Pancreas (tissue), 10 donors: ENCODE measurements around the gene VANGL1. TPM values are rescaled to one million over a fixed set of nuclear protein-coding genes. Genes with fewer than 3 reads are reported as not detected.

Experiments
- ATAC-seq, 4 donors: fragments of 200-7000 bp; cut with Tn5 transposase; one replicate each; pipeline versions ENCODE4 v1.8.0 to v1.9.1; 2020; ENCODE audit warnings: mild to moderate bottlenecking in 4 of 4, moderate library complexity in 4 of 4
- DNase-seq, 6 donors: peaks; one replicate each; pipeline ENCODE4 v3.0.0-alpha.2; 2020
- FAIRE-seq: peaks from 2 replicates; lab custom pipeline; 2012; peaks lifted over from hg19 to GRCh38; lab: Jason Lieb, UNC
- H3K27ac ChIP-seq, 4 donors: fragments of 200-600 bp; sonication (generic); 1 replicate in 3 of 4; 2 replicates in 1 of 4; pipeline versions ENCODE4 v1.5.0 to v1.8.0; 2020
- H3K27me3 ChIP-seq, 4 donors: fragments of 200-600 bp; one replicate each; pipeline ENCODE4 v1.8.0; 2021
- H3K36me3 ChIP-seq, 3 donors: fragments of 200-600 bp; sonication (generic) in 1 of 3; one replicate each; pipeline versions ENCODE4 v1.5.0 to v1.8.0; 2020 to 2021
- H3K4me1 ChIP-seq, 3 donors: fragments of 200-600 bp; one replicate each; pipeline ENCODE4 v1.8.0; 2021
- H3K4me3 ChIP-seq, 4 donors: fragments of 200-600 bp; sonication (generic) in 2 of 4; one replicate each; pipeline versions ENCODE4 v1.5.0 to v1.8.0; 2020 to 2021
- H3K9me3 ChIP-seq, 4 donors: fragments of 200-600 bp; one replicate each; pipeline ENCODE4 v1.8.0; 2021
- CTCF ChIP-seq, 4 donors: fragments of 200-600 bp; sonication (generic) in 3 of 4; IDR thresholded peaks; one replicate each; pipeline versions ENCODE4 v1.5.0 to v1.8.0; 2021; ENCODE audit warnings: antibody characterized with exemption in 4 of 4
- WGBS, 2 donors: extraction: QIAGEN DNeasy Blood & Tissue Kit; methylation state at CpG; one replicate each; pipeline ENCODE4 v1.1.7; 2013; 5-methylcytosine and 5-hydroxymethylcytosine counted together
- intact Hi-C, 3 donors: fragments of 100-400 bp; cut with DNase I; formaldehyde crosslinking; loops; one replicate each; pipeline versions ENCODE4 v1.11.1 to v1.14.2; 2022
- polyA plus RNA-seq, 2 donors: library from polyadenylated mRNA; stranded (reverse); fragments of 200-250 nt; gene quantifications; one replicate each; pipeline ENCODE4 v1.2.3, GENCODE V29; 2013
- total RNA-seq, 6 donors: library from RNA; stranded (reverse); fragmentation: NEBNext Ultra II Directional in 4 of 6; extraction: Animal tissue kit (Norgen Biotek cat#: 25700) in 4 of 6; gene quantifications; one replicate each; pipeline versions ENCODE4 v1.2.1 to v1.2.4, GENCODE V29; 2021 to 2023
- donor health status: healthy with polysubstance abuse.
- donor health status: DM: no; HTN: no; CAD: no; lungs with moderate emphysema.
- donor health status: DM: no; HTN: no; CAD: no.
- donor health status: control.
- donor health status: control.
- donor health status: Bipolar disorder and iron deficiency.
- donor health status: DM: yes; HTN: yes; CAD: no.
- donor health status: DM: no; HTN: no; CAD: no.
- donor health status: DM: no; HTN: no; CAD: no.
- donor health status: DM: yes; HTN: yes; CAD: no.

The VANGL1 gene
- total and polyA plus RNA-seq, 8 donors, result 1.2 to 9.0 (median 5.4) TPM

GRCh38 chr1:115609021-115609420, 32.7 kb upstream of the VANGL1 start:
- FAIRE-seq (no peak), DNase-seq (no peak), ATAC-seq (no peak)
- WGBS, 2 donors, result 84 to 90% methylated on average over 1 of the region's 1 CpG
- intact Hi-C loops, result loop anchor here in 1 of 3 donors (10.0 kb wide), 1 partner anchor 166 kb away; no protein-coding TSS in a partner anchor
- no peak overlapping the region for H3K4me3 ChIP-seq
- no peaks in the 10 kb centered on the region for H3K4me1 ChIP-seq
- H3K27me3 ChIP-seq, result no peaks in the 10 kb centered on the region
- no peak for TF ChIP-seq CTCF (IDR thresholded peaks at IDR 0.05)
- no peaks in the 10 kb centered on the region for H3K36me3 ChIP-seq
- H3K27ac ChIP-seq, result no peak overlapping the region
- H3K9me3 ChIP-seq, result no peaks in the 10 kb centered on the region

- DNase-seq (no peak), ATAC-seq (no peak), FAIRE-seq (no peak)
- Histone ChIP-seq H3K4me3 (no peak overlapping the region), H3K9me3 (no peaks in the 10 kb centered on the region), H3K27me3 (no peaks in the 10 kb centered on the region), H3K27ac (no peak overlapping the region), H3K4me1 (no peaks in the 10 kb centered on the region), H3K36me3 (no peaks in the 10 kb centered on the region)
- no peak for TF ChIP-seq CTCF (IDR thresholded peaks at IDR 0.05)
- intact Hi-C loops, result loop anchor here in 2 of 3 donors (5.0 to 10.0 kb wide), 2 partner anchors 91 to 154 kb away; partner anchors contain the start of gene CASQ2 (in 1 of the 2)
- WGBS, 2 donors, result 80 to 87% methylated on average over 4 of the region's 4 CpGs
Observed at GRCh38 chr1:115613767-115614166, 28.0 kb upstream of the VANGL1 start.

GRCh38 chr1:115620453-115620852, 21.3 kb upstream of the VANGL1 start:
- ATAC-seq, result no peak
- TF ChIP-seq CTCF (IDR thresholded peaks at IDR 0.05), result no peak
- intact Hi-C loops, result no loop called here

GRCh38 chr1:115620950-115621349, 20.8 kb upstream of the VANGL1 start:
- FAIRE-seq (no peak), ATAC-seq (no peak), DNase-seq (no peak)
- Histone ChIP-seq H3K36me3 (no peaks in the 10 kb centered on the region), H3K9me3 (peaks cover 0 to 3% (median 0%) of the 10 kb centered on the region in 4 donors), H3K4me1 (no peaks in the 10 kb centered on the region), H3K27ac (no peak overlapping the region), H3K27me3 (no peaks in the 10 kb centered on the region), H3K4me3 (no peak overlapping the region)
- intact Hi-C loops, result no loop called here
- TF ChIP-seq CTCF (IDR thresholded peaks at IDR 0.05), result no peak

More at GRCh38 chr1:115620453-115620852, 21.3 kb upstream of the VANGL1 start:
- Histone ChIP-seq H3K27ac (no peak overlapping the region), H3K4me3 (no peak overlapping the region), H3K27me3 (no peaks in the 10 kb centered on the region), H3K36me3 (no peaks in the 10 kb centered on the region), H3K9me3 (peaks cover 0 to 3% (median 0%) of the 10 kb centered on the region in 4 donors), H3K4me1 (no peaks in the 10 kb centered on the region)
- FAIRE-seq (no peak), DNase-seq (no peak)

- FAIRE-seq, result no peak
- 76 to 81% methylated on average over 1 of the region's 1 CpG for WGBS, 2 donors
Observed at GRCh38 chr1:115624859-115625258, 16.9 kb upstream of the VANGL1 start.

More at GRCh38 chr1:115624859-115625258, 16.9 kb upstream of the VANGL1 start:
- no peak for ATAC-seq
- Histone ChIP-seq H3K36me3 (no peaks in the 10 kb centered on the region), H3K4me1 (no peaks in the 10 kb centered on the region), H3K4me3 (no peak overlapping the region), H3K27ac (no peak overlapping the region), H3K9me3 (peaks cover 0 to 3% (median 0%) of the 10 kb centered on the region in 4 donors), H3K27me3 (no peaks in the 10 kb centered on the region)
- DNase-seq, result no peak
- TF ChIP-seq CTCF (IDR thresholded peaks at IDR 0.05), result no peak
- intact Hi-C loops, result no loop called here
